Activated CD8-positive, alpha-beta memory T cell treated with anti-CD3 and anti-CD28 coated beads for 48 hours (primary cell): Measurements from ENCODE around the gene MDP1.
A peak's percentile ranks its signal among the peaks of the same experiment; 100 is the strongest.

ENCODE experiments used
- DNase-seq, 3 experiments: peaks; one replicate each; pipeline ENCODE4 v3.0.0-alpha.2; 2020; ENCODE audit warnings: low read depth in 2 of 3, low spot score in 2 of 3

MDP1 gene

DNA sequence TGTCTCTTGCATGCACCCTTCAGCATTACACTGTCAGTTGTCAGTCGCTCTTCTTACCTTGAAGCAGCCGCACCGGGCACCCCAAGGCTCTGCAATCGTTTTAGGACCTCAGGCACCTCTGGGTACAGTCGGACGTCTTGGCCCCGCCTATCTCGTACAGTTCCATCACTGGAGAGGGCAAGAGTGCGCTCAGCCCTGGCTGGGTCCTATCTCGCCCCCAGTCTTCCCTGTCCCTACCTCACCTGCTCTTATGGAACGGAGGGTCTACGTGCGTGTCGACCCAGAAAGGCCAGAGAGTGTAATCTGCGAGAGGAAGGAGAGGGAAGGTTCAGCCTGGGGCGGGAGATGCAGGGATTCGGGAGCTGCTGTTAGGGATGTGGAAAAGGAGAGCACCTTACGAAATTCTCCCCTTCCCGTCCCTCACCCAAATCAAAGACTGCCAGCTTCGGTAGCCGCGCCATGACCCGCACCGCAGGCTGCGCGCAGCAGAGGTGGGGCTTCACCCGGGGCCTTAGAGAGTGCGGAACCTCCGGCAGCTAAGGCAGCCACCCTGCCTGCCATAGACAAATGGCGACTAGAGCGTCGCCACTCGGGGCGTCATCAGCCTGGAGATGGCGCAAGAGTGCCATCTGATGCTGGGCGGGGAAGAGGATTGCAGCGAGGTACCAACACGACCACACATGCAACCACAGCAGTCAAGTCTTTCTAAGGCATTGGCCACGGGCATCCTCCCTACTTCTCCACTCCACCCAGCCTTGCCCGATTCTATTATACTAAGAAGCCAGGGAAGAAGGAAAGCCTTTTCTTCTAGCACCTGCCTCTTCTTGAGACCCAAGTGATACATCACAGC is at the start of gene MDP1:
Gene MDP1, minus strand, starts transcription at position 572 of the 850 bp plus-strand sequence. Its CDS starts 111 bp downstream, at position 461.
- DNase-seq: peak; percentile 49 to 59 (median 58)

DNA sequence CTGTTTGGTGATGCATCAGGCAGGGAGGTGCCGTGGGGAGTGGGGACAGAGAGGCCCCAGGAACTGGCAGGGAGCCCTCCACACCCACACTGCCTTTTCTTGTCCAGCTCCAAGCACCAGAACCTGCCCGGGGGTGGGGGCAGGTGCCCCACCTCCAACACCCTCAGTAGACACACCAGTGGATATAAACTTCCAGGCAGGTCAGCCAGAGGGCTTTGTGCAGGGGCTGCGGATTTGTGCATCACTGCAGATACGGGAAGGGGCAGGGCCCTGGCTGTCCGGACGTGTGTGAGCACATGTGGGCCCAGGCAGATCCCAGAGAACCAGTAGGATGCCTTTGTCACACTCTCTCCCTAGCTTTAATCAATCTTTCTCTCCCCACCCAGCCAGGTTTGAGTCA is 48.4 kb upstream of the MDP1 start:
- DNase-seq: no peak

DNA sequence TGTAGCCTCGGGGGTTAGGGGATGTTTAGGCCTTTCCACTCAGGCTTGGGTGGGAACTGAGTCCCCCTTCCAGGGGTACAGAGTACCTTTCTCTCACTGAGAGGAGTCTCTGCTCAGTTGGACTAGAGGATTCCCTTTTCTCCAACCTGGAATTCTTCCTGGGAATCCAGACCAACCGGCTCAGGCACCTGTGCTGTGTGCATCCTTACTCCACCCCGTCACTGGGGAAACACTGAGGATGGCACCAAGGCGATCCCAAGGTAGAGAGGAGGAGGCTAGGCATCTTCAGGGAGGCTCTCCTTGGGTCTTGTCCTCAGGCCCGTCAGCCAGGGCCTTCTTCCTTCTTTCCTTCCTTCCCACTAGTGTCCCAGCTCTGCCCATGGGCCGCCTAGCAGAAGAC is 48.0 kb upstream of the MDP1 start:
- DNase-seq: no peak

DNA sequence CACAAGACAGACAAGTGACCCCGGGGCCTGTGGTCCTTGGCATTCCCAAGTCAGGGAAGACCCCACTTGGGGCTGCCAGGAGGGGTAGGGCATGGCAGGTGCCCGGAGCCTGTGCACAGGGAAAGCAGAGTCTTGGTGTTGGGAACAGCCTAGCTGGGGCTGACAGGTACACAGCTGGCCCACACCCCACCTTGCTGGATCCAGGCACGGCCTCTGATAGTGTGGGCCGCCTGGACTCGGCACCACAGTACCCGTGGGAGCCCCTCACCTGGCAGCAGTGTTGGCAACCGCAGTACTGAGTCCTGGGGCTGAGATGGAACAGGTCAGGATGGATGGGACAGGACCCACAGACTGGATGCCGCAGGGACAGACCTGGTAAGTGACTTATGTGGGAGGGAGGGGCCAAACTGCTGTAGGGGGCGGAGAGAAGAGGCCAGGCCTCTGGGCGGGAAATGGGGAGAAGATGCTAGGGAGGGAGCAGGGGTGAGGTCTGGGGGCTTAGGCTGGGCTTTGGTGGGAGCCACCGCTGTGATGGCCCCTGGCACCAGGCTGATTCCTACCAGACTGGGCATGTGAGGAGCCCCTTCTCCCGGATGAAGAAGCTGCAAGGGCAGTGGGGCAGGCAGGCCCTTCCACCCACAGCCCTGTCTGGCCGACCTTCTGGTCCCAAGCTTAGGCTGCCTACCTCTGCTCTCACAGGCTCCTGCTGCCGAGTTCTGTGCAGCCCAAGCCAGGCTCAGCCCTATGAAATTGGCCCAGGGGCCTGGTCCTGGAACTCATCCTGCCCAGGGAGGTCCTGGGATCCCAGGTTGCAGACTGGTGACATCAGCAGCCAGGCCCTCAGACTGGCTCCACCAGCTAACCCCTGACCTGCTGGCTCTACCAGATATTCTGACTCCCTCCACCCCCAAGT is 47.2 kb upstream of the MDP1 start, which contains the start of gene TGM1:
Gene TGM1, minus strand, starts transcription at position 357 of the 913 bp plus-strand sequence. CDS start 825 bp downstream, outside the sequence.
- no peak for DNase-seq

DNA sequence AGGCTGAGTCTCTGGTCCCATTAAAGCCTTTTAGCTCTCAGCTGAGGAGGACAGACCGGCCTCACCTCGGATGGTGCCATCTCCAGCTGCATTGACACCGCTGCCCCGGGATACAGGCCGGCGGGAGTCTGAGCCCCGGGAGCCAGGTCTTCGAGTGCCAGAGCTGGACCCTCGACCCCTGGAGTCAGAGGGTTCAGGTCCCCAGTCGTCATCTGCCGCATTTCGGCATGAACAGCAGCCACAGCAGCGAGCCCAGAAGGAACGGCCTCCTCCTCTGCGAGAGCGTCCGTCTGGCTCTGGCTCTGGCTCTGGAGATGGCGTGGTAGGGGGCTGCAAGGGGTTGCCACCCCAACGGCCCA is 46.1 kb upstream of the MDP1 start:
- DNase-seq: no peak

DNA sequence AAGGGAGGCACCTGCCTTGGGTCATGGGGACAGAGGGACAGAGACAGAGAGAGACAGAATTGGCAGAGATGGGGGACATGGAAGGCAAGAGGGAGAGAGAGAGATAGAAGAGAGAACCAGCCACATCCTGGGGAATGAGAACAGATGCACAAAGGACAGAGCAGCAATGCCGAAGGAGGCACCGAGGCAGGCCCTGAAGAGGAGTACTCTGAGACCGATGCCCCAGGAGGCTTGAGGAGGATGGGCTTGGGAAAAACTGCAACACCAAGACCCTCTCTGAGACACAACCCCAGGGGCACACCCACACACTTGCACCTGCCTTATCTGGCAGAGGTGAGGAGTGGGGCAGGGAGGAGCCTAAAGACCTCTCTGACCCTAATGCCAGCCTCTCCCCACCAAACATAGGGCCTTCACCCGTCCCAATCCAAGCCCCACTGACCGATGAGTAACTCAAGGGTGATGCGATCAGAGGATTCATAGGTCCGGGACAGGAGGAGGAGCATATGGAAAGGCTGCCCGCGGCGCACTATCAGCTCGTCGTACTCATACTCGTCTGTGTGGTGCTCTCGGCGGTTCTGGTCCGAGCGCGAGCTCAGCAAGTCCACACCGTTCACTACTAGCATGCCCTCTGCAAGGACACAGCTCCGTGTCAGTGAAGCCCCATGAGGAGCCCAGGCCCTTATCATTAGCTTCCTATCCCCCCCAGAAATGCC is 45.5 kb upstream of the MDP1 start:
- DNase-seq: no peak

DNA sequence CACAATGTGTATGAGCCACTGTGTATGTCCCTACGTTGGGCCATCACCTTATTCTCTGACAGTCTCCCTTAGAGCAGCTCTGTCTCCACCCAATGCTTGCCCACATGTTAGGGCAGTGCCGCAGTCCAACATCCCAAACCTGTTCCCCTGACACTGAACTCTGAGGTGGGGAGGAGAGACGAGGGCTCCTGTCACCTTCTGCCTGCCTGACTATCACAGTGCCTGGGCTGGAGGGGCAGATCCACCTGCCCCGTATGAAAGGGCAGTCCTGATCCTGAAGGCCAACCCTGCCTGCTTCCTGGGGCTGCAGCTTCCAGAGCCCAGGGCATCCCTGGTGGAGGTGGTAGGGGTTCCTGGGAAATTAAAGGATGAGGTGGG is 44.9 kb upstream of the MDP1 start:
- DNase-seq: no peak

DNA sequence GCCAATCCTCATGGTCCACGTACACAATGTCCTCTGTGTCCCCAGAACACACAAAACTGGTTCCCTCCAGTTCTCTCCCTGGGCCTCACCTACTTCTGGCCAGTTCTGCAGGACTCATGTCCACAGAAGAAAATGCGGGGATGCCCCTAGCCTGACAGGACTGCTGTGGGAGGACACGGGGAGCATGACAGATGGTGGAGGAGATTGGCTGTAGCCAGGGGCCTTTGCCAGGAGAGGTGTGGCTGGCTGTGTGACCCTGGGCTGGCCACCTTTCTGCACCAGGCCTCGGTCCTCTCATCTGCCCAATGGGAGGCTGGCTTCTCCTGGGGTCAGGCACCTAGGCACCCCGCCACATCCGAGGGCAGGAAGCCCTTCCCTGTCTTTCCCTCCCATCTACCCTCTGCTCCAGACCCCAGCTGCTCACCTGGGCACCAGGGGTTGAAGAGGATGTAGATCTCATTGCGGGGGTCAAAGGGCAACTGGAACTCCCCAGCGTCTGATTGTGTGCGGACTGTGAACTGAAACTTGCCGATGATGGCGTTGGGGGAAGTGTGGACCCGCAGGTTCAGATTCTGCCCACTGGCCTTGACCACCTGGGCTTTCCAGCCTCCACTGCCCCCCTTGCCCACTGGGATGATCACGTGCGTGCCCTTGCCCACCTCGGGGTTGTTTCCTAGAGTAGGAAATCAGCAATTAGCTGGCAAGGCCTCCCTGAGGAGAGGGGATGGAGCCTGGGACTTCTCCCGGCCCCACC is 44.3 kb upstream of the MDP1 start:
- DNase-seq: no peak

DNA sequence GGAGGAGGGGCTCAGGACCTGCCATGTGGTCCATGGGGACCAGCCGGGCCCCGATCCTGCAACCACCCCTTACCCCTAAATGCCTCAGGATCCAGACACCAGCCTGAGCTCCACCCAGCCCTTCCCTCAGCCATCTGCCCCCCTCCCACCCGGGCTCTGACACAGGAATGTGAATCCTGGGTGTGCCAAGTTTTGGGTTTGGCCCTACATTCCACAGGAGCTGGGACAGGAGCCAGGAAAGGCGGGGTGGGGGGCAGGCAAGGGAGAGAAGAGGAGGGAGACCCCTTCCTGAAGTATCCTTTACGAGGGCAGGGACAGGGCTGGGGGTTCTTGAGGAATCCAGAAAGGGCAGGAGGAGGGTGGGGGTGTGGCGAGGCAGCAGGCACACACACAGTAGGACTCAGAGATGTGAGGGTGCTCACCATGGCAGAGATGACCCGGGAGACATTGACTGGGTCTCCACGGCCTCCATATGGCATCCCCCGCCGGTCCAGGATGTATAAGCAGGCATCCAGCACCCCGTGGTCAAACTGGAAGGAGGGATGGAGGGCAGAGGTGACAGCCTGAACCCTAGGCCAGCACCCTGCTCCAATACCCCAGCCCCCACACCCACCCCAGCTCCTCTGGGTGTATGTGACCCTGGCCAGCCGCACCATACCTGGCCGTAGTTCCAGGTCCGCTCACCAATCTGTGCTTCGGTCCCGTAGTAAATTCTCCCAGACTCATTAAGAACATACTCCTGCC is 43.6 kb upstream of the MDP1 start:
- DNase-seq: no peak

DNA sequence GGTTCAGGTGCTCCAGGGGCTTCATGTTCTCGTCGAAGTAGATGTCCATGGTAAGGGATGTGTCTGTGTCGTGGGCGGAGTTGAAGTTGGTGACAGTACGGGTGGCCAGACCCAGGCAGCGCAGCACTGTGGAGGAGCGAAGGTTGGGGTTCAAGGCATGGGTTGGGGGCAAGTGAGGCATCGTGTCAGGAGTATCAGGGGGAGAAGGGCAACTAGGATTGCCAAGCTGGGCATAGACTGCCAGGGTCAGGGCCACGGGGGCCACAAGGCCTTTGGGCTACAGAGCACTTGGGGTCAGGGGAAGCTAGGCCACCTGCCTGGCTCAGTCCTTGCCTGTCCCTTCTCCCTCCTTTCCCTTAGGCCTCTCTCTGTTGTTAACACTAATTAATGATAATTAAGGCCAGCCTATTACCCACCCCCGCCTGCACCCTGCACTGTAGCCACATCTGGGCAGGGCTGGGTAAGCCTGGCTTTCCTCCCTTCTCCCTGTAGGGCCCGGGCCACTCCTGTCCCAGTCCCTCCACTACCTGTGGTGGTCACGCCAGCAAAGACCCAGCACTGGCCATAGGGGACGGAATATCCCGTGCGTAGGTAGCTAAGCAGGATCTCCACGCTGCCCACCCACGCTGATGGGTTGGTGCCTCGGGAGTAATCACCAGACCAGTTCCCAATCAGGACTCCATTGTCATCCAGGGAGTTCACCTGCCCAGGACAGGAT is 42.8 kb upstream of the MDP1 start:
- DNase-seq: no peak

DNA sequence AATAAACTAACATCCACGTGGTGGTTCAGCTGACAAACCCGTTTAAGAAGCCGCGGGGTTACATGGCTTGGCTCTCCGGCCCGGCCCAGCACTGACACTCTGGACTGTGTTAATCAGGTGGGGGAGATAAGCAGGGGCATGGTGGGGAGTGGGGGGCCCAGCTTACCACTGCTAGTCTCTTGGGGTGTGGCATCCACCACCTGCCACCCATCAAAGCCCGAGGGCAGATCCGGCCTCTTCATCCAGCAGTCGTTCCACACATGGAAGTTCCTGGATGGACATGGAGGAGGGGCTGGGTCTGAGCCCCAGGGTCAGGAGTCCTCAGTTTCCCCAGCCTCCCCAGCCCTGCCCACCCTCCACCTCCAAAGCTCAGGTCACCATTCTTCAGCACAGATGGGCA is 42.3 kb upstream of the MDP1 start:
- no peak for DNase-seq

DNA sequence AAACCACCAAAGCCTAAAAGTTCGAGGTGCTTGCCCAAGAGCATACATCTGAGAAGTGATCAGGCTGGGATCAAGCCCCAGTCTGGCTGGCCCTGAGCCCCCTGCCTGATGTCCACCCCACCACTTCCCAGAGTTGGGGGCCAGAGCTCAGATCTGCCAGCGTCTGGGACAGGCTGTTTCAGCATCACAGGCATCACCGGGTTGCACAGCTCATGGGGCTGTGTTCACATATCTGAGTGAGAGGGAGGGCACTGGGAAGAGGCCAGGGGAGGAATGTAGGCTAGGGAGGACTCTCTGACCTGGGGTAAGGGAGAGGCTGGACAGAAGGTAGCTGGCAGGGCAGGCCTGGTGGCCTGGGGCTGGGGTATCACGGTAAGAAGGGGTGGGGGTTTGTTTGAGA is 41.1 kb upstream of the MDP1 start:
- no peak for DNase-seq

DNA sequence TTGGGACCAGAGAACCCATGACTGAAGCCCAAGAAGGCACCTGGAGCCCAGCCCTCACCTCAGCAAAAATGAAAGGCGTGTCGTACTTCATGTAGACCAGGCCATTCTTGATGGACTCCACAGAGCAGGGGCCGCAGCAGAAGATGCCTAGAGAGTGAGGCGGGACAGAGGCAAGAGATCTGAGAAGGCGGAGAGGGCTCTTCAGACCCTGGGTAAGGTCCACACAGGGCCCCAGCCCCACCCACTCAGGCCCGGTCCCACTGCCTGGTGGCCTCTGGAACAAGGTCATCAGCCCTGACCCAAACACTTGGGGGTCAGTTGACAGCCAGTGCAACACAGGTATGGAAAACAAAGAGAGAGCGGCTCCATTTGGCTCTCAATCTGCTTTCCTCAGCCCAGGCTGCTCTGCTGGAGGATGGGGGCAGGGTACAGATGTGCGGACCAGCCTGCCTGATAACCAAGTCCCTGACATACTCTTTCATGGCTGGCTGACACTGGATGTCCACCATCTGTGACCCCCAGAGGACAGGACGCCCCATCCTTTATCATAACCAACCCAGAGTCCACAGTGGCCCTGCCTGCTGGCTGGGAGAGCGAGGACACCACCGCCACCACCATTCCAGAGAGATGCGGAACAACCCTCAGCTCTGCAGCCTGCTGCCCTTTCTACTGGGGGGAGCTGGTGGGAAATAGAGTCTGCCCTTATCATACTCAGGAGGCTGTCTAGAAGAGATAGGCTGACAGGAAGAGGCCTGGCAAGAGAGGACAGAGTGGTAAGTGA is 40.3 kb upstream of the MDP1 start:
- no peak for DNase-seq

DNA sequence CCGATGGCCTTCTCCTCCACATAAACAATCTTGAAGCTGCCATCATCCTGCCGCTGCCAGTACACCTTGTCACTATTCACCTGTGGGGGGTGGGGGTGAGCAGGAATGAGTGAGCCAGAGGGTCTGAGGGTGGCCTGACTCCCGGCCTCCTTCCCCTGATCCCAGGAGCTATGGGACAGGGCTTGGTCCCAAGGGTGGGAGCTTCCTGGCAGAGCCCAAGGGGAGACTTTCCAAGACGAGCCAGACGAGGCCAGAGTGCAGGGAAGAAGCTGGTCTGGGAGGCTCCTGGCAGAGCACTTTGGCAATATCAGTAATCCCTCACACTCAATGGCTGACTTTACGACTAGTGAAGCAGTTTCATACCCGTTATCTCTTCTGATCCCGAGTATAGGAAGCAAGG is 39.6 kb upstream of the MDP1 start:
- no peak for DNase-seq

DNA sequence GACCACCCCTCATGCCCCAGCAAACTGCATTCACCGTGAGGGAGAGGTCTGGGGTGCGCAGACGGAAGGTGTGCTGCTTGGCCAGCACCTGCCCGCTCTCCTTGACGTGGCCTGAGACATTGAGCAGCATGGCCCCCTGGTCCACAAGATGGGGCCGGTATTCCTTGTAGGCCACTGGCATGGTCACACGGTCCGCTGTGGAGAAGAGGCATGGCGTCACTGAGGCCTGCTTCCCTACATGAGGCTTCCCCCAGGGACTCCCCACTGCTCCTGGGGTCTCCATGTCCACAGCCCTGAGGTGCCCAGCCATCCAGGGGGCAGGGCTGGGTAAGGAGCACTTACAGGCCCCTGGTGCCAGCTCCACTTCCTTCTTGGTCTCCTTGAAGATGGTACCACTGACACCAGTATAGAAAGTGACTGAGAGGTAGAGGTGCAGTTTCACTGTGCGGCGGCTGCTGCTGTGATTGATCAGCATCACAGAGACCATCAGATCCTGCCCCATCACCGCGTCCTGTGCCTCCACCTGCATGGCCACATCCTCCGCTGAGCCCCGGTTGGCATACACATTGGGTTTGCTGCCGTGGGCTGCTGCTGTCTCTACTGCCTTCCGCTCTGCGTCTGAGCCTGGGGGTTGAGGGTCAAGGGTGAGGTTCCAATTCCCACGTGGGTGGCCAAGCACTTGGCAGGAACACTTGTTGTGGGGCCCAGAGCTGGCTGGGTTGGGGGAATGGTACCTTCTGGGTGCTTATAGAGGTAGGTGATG is 38.9 kb upstream of the MDP1 start:
- DNase-seq: no peak

DNA sequence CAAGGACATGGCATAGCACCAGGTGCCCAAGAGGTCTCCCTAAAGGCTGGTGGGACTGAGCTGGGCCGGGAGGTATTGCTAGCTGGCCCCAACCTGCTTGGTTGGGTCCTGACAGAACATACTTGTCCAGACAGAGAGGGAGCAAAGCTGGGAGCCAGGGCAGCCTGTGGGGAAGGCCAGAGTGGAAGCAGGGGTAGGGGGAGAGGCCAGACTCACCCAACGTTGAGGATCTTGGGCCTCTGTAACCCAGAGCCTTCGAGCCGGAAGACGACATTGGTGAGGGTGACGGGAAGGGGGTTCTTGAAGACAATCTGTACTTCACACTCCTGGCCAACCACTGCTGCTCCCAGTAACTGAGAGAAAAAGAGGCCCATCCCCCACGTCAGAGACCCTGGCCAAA is 38.1 kb upstream of the MDP1 start:
- DNase-seq: no peak

DNA sequence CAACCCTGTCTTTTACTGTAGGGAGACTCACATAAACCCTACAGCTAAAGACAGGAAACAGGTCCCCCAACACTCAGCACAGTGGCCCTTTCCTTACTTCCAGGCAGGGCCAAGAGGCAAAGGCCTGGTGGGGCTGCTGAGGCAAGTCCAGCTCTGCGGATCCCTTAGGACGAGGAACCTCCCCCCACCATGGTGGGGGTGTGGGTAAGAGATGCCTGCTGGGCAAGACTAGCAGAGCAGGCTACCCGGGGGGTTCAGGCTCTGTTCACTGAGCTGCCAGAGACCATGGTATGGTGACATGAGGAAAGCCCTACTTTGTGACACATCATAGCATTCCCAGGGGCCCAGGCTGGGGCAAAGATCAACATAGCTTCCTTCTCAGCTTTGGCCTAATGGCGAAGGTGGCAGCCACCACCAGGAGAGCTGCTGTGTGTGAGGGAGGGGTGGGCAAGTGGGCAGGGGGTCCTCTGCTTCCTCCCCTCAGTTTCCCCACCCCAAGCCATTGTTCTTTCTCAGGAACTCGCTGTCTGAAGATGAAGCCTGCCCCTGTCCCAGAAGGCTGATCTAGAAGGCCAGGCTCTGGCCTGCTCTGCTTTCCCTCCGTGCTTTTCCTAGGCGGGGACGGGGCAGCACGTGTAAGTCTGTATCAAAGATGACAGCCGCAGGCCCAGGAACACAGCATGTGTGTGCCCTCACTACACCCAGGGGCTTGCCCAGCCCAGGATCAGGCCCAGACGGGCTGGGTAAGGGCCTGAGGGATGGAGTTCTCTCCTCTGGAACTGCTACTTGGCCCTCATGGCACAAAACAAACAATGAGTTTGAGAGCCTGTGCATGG is 36.6 kb upstream of the MDP1 start:
- no peak for DNase-seq
